HEK293 (cell line): Measurements from ENCODE around the gene RAET1E.

Experiments
- CTCF ChIA-PET: fragments of 350-600 bp; formaldehyde crosslinking; extraction: SDS; loops from one replicate; lab custom pipeline; 2021; ENCODE audit warnings: antibody characterized with exemption; lab: Yijun Ruan, JAX
- POLR2A ChIA-PET: fragments of 300-600 bp; formaldehyde crosslinking; extraction: SDS; loops from one replicate; lab custom pipeline; 2020; ENCODE audit warnings: antibody characterized with exemption, inconsistent platforms; lab: Yijun Ruan, JAX
- H3K27ac ChIP-seq: fragments of 200-500 bp; sonication (Bioruptor generic); 2 replicates; pipeline ENCODE4 v1.5.1; 2014; ENCODE audit warnings: low read depth, low read length, control low read depth, inconsistent platforms; ENCODE audit errors: extremely low read depth
- H3K36me3 ChIP-seq, 2 experiments: fragments of 200-500 bp in 1 of 2; sonication (Bioruptor generic) in 1 of 2; 1 replicate in 1 of 2; 2 replicates in 1 of 2; pipeline ENCODE4 v1.5.1; 2014 to 2017; ENCODE audit warnings: inconsistent platforms in 2 of 2, low read length in 2 of 2; ENCODE audit not compliant: control insufficient read depth in 2 of 2, insufficient read depth in 1 of 2
- H3K4me1 ChIP-seq: fragments of 200-500 bp; sonication (Bioruptor generic); 2 replicates; pipeline ENCODE4 v1.5.1; 2014; ENCODE audit warnings: mild to moderate bottlenecking, low read length, inconsistent platforms; ENCODE audit not compliant: control insufficient read depth, insufficient read depth
- H3K4me3 ChIP-seq: 2 replicates; pipeline ENCODE4 v1.5.1; 2011; ENCODE audit warnings: low read depth, mild to moderate bottlenecking, control low read depth, low read length, moderate library complexity
- H3K9me3 ChIP-seq: fragments of 200-500 bp; sonication (Bioruptor generic); 2 replicates; pipeline ENCODE4 v1.5.1; 2014; ENCODE audit warnings: low read depth, low read length, inconsistent platforms; ENCODE audit not compliant: control insufficient read depth, insufficient read depth
- BCL11B ChIP-seq: fragments of 450-650 bp; formaldehyde crosslinking; IDR thresholded peaks from 2 replicates; pipeline ENCODE4 v1.5.1; 2016; ENCODE audit warnings: low read depth, missing biosample characterization, missing genetic modification characterization
- HOXA7 ChIP-seq: sonication (generic); formaldehyde crosslinking; IDR thresholded peaks from 2 replicates; pipeline ENCODE4 v1.8.1; 2022; ENCODE audit warnings: missing genetic modification reagents, borderline replicate concordance
- SALL2 ChIP-seq: fragments of 450-650 bp; formaldehyde crosslinking; IDR thresholded peaks from 2 replicates; pipeline ENCODE4 v1.5.0; 2017; ENCODE audit warnings: missing biosample characterization, mild to moderate bottlenecking, missing genetic modification characterization, borderline replicate concordance
- SCRT2 ChIP-seq: fragments of 450-650 bp; formaldehyde crosslinking; IDR thresholded peaks from 2 replicates; pipeline ENCODE4 v1.5.1; 2016; ENCODE audit warnings: missing biosample characterization, missing genetic modification characterization
- SETDB1 ChIP-seq: IDR thresholded peaks from one replicate; pipeline ENCODE4 v1.6.1; 2017; ENCODE audit warnings: mild to moderate bottlenecking, low read length, moderate library complexity, mixed read lengths; ENCODE audit not compliant: insufficient read length
- ZBTB21 ChIP-seq: fragments of 450-650 bp; formaldehyde crosslinking; IDR thresholded peaks from 2 replicates; pipeline ENCODE4 v1.5.1; 2017; ENCODE audit warnings: missing biosample characterization, missing genetic modification characterization
- ZNF169 ChIP-seq: fragments of 450-650 bp; formaldehyde crosslinking; IDR thresholded peaks from 2 replicates; pipeline ENCODE4 v1.5.1; 2016; ENCODE audit warnings: missing biosample characterization, missing genetic modification characterization
- ZNF354C ChIP-seq: fragments of 450-650 bp; formaldehyde crosslinking; IDR thresholded peaks from 2 replicates; pipeline ENCODE4 v1.5.1; 2016; ENCODE audit warnings: missing biosample characterization, missing genetic modification characterization, low read depth, borderline replicate concordance
- ZNF394 ChIP-seq: fragments of 450-650 bp; formaldehyde crosslinking; IDR thresholded peaks from 2 replicates; pipeline ENCODE4 v1.5.1; 2016; ENCODE audit warnings: missing biosample characterization, missing genetic modification characterization, mild to moderate bottlenecking, moderate library complexity, borderline replicate concordance
- ZNF423 ChIP-seq: fragments of 450-650 bp; formaldehyde crosslinking; IDR thresholded peaks from 2 replicates; pipeline ENCODE4 v1.5.1; 2016; ENCODE audit warnings: missing biosample characterization, missing genetic modification characterization
- ZNF555 ChIP-seq: fragments of 450-650 bp; formaldehyde crosslinking; conservative IDR thresholded peaks from 2 replicates; pipeline ENCODE4 v1.5.1; 2017; ENCODE audit warnings: missing biosample characterization, mild to moderate bottlenecking, missing genetic modification characterization, inconsistent platforms
- ZNF660 ChIP-seq: fragments of 450-650 bp; IDR thresholded peaks from 2 replicates; pipeline ENCODE4 v1.5.1; 2018; ENCODE audit warnings: missing biosample characterization, mild to moderate bottlenecking, missing genetic modification characterization
- ZNF670 ChIP-seq: fragments of 450-650 bp; formaldehyde crosslinking; IDR thresholded peaks from 2 replicates; pipeline ENCODE4 v1.5.1; 2016; ENCODE audit warnings: missing biosample characterization, missing genetic modification characterization, low read depth
- ZNF768 ChIP-seq: fragments of 450-650 bp; formaldehyde crosslinking; IDR thresholded peaks from 2 replicates; pipeline ENCODE4 v1.5.1; 2018; ENCODE audit warnings: missing biosample characterization, mild to moderate bottlenecking, missing genetic modification characterization
- ZSCAN16 ChIP-seq: fragments of 450-650 bp; formaldehyde crosslinking; IDR thresholded peaks from 2 replicates; pipeline ENCODE4 v1.5.1; 2016; ENCODE audit warnings: missing biosample characterization, missing genetic modification characterization
- ZSCAN30 ChIP-seq: fragments of 450-650 bp; IDR thresholded peaks from 2 replicates; pipeline ENCODE4 v1.5.1; 2018; ENCODE audit warnings: missing biosample characterization, mild to moderate bottlenecking, missing genetic modification characterization, moderate library complexity
- TF ChIP-seq, protein P1 (sequence below): fragments of 450-650 bp; formaldehyde crosslinking; conservative IDR thresholded peaks from 2 replicates; pipeline ENCODE4 v1.5.1; 2016; ENCODE audit warnings: low read depth, missing biosample characterization, missing genetic modification characterization
- TF ChIP-seq, protein P2 (sequence below): fragments of 450-650 bp; formaldehyde crosslinking; IDR thresholded peaks from 2 replicates; pipeline ENCODE4 v1.5.1; 2016; ENCODE audit warnings: missing biosample characterization, missing genetic modification characterization
- TF ChIP-seq, protein P3 (sequence below): fragments of 450-650 bp; formaldehyde crosslinking; IDR thresholded peaks from 2 replicates; pipeline ENCODE4 v1.5.1; 2016; ENCODE audit warnings: missing biosample characterization, missing genetic modification characterization

The RAET1E gene

DNA sequence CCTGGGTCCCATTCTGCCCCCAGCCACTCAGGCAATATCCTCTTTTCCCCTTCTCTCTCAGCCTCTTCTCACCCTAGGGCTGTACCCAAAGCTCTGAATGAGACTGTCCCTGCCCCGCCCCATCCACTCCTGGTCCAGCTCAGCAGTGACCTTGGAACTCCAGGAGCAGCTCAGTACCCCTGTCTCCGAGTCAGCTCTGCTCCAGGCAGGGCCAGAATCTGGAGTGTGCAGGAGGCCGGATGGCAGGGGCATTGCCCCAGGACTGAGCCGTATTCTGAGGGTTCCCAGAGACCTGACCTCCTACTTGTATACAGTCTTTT lies 27.0 kb upstream of the RAET1E start (continued):
- TF ChIP-seq, protein P1, sequence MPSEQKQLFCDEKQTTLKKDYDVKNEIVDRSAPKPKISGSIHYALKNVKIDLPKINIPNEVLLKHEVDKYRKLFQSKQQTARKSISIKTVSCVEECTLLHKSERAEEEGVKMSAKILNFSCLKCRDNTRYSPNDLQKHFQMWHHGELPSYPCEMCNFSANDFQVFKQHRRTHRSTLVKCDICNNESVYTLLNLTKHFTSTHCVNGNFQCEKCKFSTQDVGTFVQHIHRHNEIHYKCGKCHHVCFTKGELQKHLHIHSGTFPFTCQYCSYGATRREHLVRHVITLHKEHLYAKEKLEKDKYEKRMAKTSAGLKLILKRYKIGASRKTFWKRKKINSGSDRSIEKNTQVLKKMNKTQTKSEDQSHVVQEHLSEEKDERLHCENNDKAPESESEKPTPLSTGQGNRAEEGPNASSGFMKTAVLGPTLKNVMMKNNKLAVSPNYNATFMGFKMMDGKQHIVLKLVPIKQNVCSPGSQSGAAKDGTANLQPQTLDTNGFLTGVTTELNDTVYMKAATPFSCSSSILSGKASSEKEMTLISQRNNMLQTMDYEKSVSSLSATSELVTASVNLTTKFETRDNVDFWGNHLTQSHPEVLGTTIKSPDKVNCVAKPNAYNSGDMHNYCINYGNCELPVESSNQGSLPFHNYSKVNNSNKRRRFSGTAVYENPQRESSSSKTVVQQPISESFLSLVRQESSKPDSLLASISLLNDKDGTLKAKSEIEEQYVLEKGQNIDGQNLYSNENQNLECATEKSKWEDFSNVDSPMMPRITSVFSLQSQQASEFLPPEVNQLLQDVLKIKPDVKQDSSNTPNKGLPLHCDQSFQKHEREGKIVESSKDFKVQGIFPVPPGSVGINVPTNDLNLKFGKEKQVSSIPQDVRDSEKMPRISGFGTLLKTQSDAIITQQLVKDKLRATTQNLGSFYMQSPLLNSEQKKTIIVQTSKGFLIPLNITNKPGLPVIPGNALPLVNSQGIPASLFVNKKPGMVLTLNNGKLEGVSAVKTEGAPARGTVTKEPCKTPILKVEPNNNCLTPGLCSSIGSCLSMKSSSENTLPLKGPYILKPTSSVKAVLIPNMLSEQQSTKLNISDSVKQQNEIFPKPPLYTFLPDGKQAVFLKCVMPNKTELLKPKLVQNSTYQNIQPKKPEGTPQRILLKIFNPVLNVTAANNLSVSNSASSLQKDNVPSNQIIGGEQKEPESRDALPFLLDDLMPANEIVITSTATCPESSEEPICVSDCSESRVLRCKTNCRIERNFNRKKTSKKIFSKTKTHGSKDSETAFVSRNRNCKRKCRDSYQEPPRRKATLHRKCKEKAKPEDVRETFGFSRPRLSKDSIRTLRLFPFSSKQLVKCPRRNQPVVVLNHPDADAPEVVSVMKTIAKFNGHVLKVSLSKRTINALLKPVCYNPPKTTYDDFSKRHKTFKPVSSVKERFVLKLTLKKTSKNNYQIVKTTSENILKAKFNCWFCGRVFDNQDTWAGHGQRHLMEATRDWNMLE (tag by site-specific recombination), result no peak

DNA sequence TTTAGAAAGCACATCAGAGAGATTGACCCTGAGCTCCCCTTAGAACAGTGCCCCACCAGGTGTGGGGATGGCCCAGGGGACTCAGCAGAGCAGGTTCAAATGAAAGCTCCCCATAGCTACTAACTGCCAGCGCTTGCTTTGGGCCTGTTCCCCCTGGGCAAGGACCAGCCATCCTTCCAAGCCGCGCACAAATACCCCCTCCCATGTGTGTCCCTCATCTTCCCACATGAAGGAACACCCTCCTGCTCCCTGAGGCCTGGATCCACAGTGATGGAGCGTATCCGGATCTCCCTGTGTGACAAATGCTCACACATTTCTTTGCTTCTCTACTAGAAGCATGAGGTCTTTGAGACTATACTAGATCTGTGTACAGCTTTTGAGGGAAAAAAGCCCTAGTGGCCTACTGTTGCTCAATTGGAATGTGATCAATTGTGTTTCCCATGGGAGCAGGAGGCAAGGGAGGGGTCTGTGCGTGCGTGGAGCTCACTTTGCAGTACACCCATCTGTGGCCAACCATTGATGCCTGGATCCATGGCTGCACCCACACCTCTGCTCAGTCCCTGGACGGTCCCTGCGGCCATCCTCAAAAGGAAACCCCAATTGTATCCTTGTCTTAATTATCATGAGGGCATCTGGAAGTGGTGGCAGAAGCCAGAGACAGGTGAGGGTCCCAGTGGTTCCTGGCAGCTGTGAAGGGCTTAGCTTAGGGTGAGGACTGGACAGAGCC lies 26.5 kb upstream of the RAET1E start:
- Histone ChIP-seq H3K9me3 (no peaks in the 10 kb centered on the region), H3K4me1 (no peaks in the 10 kb centered on the region), H3K36me3 (no peaks in the 10 kb centered on the region), H3K4me3 (no peak overlapping the region), H3K27ac (no peak overlapping the region)
- ChIA-PET CTCF (interaction anchor here (0.6 to 2.5 kb wide), 11 partner anchors 58 to 1411 kb away, joined by 3 to 45 read pairs (median 3); partner anchors contain the start of gene LRP11), POLR2A (interaction anchor here (0.6 to 1.2 kb wide), 3 partner anchors 36 to 145 kb away, joined by 3 to 8 read pairs (median 4); partner anchors contain the start of genes ULBP1 and ULBP3)
- TF ChIP-seq, protein P2, sequence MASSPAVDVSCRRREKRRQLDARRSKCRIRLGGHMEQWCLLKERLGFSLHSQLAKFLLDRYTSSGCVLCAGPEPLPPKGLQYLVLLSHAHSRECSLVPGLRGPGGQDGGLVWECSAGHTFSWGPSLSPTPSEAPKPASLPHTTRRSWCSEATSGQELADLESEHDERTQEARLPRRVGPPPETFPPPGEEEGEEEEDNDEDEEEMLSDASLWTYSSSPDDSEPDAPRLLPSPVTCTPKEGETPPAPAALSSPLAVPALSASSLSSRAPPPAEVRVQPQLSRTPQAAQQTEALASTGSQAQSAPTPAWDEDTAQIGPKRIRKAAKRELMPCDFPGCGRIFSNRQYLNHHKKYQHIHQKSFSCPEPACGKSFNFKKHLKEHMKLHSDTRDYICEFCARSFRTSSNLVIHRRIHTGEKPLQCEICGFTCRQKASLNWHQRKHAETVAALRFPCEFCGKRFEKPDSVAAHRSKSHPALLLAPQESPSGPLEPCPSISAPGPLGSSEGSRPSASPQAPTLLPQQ, result no peak
- TF ChIP-seq, protein P3, sequence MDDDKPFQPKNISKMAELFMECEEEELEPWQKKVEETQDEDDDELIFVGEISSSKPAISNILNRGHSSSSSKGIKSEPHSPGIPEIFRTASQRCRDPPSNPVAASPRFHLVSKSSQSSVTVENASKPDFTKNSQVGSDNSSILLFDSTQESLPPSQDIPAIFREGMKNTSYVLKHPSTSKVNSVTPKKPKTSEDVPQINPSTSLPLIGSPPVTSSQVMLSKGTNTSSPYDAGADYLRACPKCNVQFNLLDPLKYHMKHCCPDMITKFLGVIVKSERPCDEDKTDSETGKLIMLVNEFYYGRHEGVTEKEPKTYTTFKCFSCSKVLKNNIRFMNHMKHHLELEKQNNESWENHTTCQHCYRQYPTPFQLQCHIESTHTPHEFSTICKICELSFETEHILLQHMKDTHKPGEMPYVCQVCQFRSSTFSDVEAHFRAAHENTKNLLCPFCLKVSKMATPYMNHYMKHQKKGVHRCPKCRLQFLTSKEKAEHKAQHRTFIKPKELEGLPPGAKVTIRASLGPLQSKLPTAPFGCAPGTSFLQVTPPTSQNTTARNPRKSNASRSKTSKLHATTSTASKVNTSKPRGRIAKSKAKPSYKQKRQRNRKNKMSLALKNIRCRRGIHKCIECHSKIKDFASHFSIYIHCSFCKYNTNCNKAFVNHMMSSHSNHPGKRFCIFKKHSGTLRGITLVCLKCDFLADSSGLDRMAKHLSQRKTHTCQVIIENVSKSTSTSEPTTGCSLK, result no peak
- TF ChIP-seq ZBTB21, result no peak
- TF ChIP-seq SCRT2 (tag by site-specific recombination), result no peak
- TF ChIP-seq ZSCAN16 (tag by site-specific recombination), result no peak
- TF ChIP-seq SETDB1, result no peak
- no peak for TF ChIP-seq ZNF423 (tag by site-specific recombination)
- TF ChIP-seq ZSCAN30 (tag by site-specific recombination), result no peak
- no peak for TF ChIP-seq ZNF169 (tag by site-specific recombination)
- TF ChIP-seq HOXA7 (CRISPR knock-in tag), result no peak
- no peak for TF ChIP-seq BCL11B (tag by site-specific recombination)
- TF ChIP-seq ZNF768 (tag by site-specific recombination), result no peak
- no peak for TF ChIP-seq SALL2 (tag by site-specific recombination)
- TF ChIP-seq, protein P1 (tag by site-specific recombination), result no peak
- TF ChIP-seq ZNF670, result no peak
- TF ChIP-seq ZNF660 (tag by site-specific recombination), result no peak
- TF ChIP-seq ZNF555 (tag by site-specific recombination), result no peak
- no peak for TF ChIP-seq ZNF394 (tag by site-specific recombination)
- TF ChIP-seq ZNF354C (tag by site-specific recombination), result no peak
